DMS 273 (cell line): ENCODE results near the gene ZNF346.

ENCODE experiments used
- DNase-seq: peaks from one replicate; lab custom pipeline; 2025; ENCODE audit not compliant: unreplicated experiment; lab: John Stamatoyannopoulos, UW

ZNF346 gene

GRCh38 chr5:177066224-177066623 lies 43.7 kb downstream of the ZNF346 start:
- DNase-seq = no peak

GRCh38 chr5:177067503-177067902 lies 45.0 kb downstream of the ZNF346 start:
- DNase-seq = no peak

GRCh38 chr5:177070536-177071191 lies 48.2 kb downstream of the ZNF346 start:
- peak; percentile 52 for DNase-seq

- peak; percentile 95 for DNase-seq
These were observed 49.3 kb downstream of the ZNF346 start for GRCh38 chr5:177071666-177072385.

GRCh38 chr5:177077335-177077734 lies 54.8 kb downstream of the ZNF346 start:
- DNase-seq = no peak

- no peak for DNase-seq
These were observed 57.1 kb downstream of the ZNF346 start for GRCh38 chr5:177079606-177080005.

GRCh38 chr5:177080265-177080664 lies 57.8 kb downstream of the ZNF346 start:
- no peak for DNase-seq

GRCh38 chr5:177081859-177082258 lies 59.4 kb downstream of the ZNF346 start:
- DNase-seq = no peak

GRCh38 chr5:177083357-177083756 lies 60.9 kb downstream of the ZNF346 start:
- no peak for DNase-seq

- DNase-seq = no peak
These were observed 61.7 kb downstream of the ZNF346 start for GRCh38 chr5:177084175-177084574.

GRCh38 chr5:177085985-177086653 lies 63.6 kb downstream of the ZNF346 start:
- DNase-seq = no peak

- DNase-seq = peak; percentile 83
These were observed 64.3 kb downstream of the ZNF346 start, which contains the start of gene FGFR4 for GRCh38 chr5:177086654-177087397. FGFR4 (plus strand) TSS chr5:177086915; CDS start chr5:177089603, 2,688 bp downstream.

GRCh38 chr5:177087398-177088005 lies 65.0 kb downstream of the ZNF346 start:
- DNase-seq = peak; percentile 35

- DNase-seq = no peak
These were observed 66.6 kb downstream of the ZNF346 start for GRCh38 chr5:177089127-177089526.

- no peak for DNase-seq
These were observed 67.5 kb downstream of the ZNF346 start for GRCh38 chr5:177089825-177090641.

GRCh38 chr5:177090813-177091212 lies 68.3 kb downstream of the ZNF346 start:
- no peak for DNase-seq

- no peak for DNase-seq
These were observed 68.7 kb downstream of the ZNF346 start for GRCh38 chr5:177091232-177091631.

- no peak for DNase-seq
These were observed 69.9 kb downstream of the ZNF346 start for GRCh38 chr5:177092178-177093081.
